Cardiac fibroblast (primary cell): ENCODE results near the gene BANP.

ENCODE experiments used
- DNase-seq, 2 donors: peaks; one replicate each; pipeline versions ENCODE4 v3.0.0 to v3.0.0-alpha.2; 2010; ENCODE audit warnings: low read depth in 2 of 2
- H3K4me3 ChIP-seq, 2 donors: replicated peaks in 1 of 2; 1 replicate in 1 of 2; 2 replicates in 1 of 2; pipeline ENCODE4 v1.5.1; 2011; ENCODE audit warnings: low read depth in 2 of 2, low read length in 2 of 2, mild to moderate bottlenecking in 2 of 2, moderate library complexity in 1 of 2
- TF ChIP-seq, protein P1 (sequence below): IDR thresholded peaks from one replicate; pipeline ENCODE4 v1.5.1; 2011; ENCODE audit warnings: low read depth, mild to moderate bottlenecking, low read length, inconsistent platforms

The BANP gene

DNA sequence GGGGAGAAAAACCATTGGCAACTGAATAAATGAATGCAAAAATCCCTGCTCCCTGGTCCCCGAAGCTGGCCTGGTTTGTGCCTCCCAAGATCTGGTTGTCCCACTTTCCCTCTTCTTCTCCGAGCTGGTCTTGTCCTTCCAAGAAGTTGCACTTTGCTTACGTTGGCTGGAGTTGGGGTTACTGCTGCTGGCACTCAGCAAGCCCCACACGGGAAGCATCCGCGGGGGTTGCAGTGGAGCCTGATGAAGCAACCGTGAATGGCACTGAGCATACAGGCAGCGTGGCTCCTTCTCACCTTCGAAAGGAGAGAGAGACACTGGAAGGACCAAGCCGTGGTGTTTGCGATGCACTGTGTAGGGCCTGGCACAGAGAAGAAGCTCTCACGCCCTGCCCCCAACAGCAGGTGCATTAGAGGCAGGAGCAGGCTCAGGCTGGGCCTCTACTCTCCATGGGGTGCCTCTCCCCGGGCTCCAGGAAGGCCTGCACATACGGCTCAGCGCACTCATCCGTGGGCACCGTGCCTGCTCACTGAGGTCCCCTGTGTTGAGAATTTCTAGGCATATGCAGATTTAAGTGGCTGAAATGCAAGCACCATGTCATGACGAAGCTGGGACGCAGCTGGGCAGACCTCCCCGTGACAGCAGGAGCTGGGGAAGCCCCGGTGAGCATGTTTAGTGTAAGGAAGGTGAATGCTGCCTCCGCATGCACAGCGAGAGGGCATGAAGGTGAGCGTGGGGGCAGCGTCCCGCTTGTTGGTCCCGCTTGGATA, 27.0 kb upstream of the BANP start:
- H3K4me3 ChIP-seq = no peak overlapping the region
- TF ChIP-seq, protein P1, sequence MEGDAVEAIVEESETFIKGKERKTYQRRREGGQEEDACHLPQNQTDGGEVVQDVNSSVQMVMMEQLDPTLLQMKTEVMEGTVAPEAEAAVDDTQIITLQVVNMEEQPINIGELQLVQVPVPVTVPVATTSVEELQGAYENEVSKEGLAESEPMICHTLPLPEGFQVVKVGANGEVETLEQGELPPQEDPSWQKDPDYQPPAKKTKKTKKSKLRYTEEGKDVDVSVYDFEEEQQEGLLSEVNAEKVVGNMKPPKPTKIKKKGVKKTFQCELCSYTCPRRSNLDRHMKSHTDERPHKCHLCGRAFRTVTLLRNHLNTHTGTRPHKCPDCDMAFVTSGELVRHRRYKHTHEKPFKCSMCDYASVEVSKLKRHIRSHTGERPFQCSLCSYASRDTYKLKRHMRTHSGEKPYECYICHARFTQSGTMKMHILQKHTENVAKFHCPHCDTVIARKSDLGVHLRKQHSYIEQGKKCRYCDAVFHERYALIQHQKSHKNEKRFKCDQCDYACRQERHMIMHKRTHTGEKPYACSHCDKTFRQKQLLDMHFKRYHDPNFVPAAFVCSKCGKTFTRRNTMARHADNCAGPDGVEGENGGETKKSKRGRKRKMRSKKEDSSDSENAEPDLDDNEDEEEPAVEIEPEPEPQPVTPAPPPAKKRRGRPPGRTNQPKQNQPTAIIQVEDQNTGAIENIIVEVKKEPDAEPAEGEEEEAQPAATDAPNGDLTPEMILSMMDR = no peak
- no peak for DNase-seq

DNA sequence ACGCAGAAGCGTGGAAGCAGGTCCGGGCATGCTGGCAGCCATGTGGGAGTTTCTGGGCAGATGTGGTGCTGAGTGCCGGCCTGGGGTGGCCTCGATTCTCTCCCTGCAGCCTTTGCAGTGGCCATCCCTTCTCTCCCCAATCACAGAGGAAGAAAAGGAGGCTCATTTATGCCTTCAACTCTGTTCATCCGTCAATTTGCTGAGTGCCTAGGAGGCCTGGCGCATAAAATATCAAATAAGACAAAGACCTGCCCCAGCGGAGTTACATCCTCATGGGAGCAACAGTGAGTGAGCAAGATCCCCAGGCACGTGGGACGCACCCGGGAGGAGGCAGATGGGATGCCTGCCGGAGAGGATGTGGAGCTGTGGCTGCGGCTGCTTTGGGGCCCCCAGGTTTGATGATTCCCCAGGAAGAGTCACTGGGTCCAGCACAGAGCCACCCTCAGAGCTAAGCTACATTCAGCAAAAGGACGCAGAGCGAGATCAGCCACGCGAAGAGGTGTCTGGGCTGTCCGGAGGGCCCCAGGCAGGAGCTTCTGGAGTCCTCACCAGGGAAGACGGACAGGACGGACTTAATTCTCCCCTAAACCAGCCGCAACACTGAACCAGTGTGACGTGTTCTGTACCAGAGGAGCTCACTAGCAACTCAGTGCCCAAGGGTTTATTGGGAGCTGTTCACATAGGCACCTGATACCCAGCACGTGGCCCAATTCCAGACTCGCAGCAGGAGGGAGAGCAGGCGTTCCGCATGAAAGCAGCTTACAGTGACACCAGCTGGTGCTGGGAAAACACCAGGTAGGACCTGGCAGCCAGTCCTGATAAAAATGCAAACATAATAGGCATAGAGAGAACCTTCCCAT, 26.2 kb upstream of the BANP start:
- TF ChIP-seq, protein P1 = no peak
- DNase-seq = no peak
- no peak overlapping the region for H3K4me3 ChIP-seq

DNA sequence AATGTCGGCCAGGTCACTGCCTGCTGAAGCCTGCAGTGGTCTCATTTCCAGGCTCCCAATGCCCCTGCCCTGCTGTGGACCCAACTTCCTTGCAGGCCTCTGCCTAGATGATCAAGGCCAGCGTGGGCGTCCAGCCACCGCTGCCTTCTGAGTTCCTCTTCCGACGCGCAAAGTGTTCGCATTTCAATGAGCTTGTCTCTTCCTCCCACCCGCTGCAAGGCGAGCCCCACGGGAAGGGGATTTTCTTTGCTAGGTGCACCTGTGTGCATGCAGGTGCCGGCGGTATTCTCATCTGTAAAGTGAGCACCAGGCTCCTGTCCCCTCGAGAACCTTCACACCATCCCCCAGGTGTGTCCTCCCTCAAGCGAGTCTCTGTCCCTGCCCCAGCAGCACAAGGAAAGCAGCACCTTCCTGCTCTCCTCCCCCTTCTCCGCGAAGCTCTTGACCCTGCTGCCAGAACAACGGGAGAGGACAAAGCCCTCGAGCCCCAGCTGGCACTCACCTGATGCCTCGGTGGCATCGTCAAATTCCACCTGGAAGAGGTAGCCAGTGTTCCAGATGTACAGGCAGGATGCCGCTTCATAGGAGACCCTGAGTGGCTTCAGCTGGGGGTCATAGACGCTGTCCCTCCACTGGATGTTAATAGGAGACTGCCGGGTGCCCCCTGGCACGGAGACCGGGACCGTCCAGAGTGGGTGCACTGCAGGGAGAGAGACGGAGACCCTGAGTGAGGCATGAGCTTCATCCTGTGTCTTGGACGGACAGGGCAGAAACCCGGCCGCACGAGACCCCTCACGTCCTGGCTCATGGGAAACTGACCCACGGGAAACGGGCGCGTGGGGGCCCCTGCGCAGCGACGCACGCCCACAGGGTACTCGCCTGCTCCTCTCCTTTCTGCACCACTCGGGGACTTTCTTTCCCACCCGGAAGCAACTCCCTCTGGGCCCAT, 24.7 kb upstream of the BANP start:
- TF ChIP-seq, protein P1 = no peak
- DNase-seq = no peak
- no peak overlapping the region for H3K4me3 ChIP-seq

- TF ChIP-seq, protein P1 = no peak
- DNase-seq = no peak
- H3K4me3 ChIP-seq = no peak overlapping the region
These were observed 24.1 kb upstream of the BANP start for GRCh38 chr16:87927195-87927562.

DNA sequence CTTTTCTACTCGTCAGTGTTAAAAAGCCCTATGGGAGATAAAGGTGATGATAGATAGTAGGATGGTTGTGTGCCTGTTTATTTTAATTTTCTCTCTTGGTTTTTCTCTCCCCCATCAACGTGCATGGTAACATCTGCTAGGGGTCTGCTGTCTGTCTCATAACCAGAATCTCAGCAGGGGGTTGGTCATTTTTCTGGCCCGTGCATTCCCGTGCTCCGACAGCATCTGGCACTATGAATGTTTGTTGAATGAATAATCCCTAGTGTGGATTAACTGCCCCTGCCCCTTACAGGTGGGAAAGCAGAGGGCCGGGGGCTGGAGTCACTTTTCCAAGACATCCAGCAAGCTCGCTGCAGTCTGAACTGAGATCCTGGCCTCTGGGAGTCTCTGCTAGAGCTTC, 21.2 kb upstream of the BANP start:
- no peak overlapping the region for H3K4me3 ChIP-seq
- TF ChIP-seq, protein P1 = no peak
- DNase-seq = no peak

DNA sequence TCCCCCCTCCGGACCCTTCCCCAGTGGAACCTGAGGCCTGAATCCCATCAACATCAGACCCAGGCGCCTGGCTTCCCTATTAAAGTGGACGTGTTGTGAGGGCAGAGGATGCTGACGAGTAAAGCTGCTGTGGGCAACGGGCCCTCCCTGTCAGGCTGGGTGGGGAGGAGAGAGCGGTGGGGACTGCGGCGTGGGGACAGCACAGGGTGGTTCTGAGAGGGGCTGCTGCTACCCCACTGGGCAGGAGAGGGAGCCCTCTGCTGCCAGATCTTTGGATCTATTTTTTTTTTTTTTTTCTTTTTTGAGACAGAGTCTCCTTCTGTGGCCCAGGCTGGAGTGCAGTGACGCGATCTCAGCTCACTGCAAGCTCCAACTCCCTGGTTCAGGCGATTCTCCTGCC, 20.8 kb upstream of the BANP start:
- no peak overlapping the region for H3K4me3 ChIP-seq
- DNase-seq = peak in 1 of 2 donors; percentile 26
- TF ChIP-seq, protein P1 = peak; percentile 35
